GM12878 (cell line): Measurements from ENCODE around the gene LHFPL2.

ENCODE experiments used
- ELK1 ChIP-seq: IDR thresholded peaks from 2 replicates; pipeline ENCODE4 v1.6.1; 2012; ENCODE audit warnings: low read depth, low read length, improper control_type of control experiment
- RCOR1 ChIP-seq: conservative IDR thresholded peaks from 2 replicates; pipeline ENCODE4 v1.6.1; 2012; ENCODE audit warnings: low read depth, low read length, improper control_type of control experiment

GRCh38 chr5:78476795-78477194, 171.8 kb downstream of the LHFPL2 start:
- TF ChIP-seq RCOR1 = no peak
- no peak for TF ChIP-seq ELK1
